CD4-positive, alpha-beta T cell (primary cell): ENCODE measurements around the gene MAP7D3. TPM values are rescaled to one million over a fixed set of nuclear protein-coding genes. Genes with fewer than 3 reads are reported as not detected.

Experiments
- ATAC-seq: fragments of 200-7000 bp; cut with Tn5 transposase; one replicate; pipeline ENCODE4 v1.10.0; 2022; ENCODE audit warnings: mild to moderate bottlenecking; ENCODE audit not compliant: poor library complexity
- CTCF ChIA-PET: fragments of 350-600 bp; sonication (Branson Sonifier 250); formaldehyde crosslinking; loops from one replicate; lab custom pipeline; 2021; ENCODE audit warnings: antibody characterized with exemption, inconsistent platforms; lab: Charles Lee
- POLR2A ChIA-PET: fragments of 350-600 bp; sonication (Branson Sonifier 250); formaldehyde crosslinking; loops from one replicate; lab custom pipeline; 2021; ENCODE audit warnings: antibody characterized with exemption, inconsistent platforms; lab: Charles Lee
- DNase-seq, 14 experiments: peaks; one replicate each; pipeline ENCODE4 v3.0.0-alpha.2; 2013 to 2020; ENCODE audit warnings: mixed read lengths in 2 of 14
- H3K27ac ChIP-seq, 2 donors: one replicate each; pipeline versions ENCODE4 v1.5.1 to v1.7.0; 2013; ENCODE audit warnings: low read length in 2 of 2, low read depth in 1 of 2, mild to moderate bottlenecking in 1 of 2
- H3K27me3 ChIP-seq, 2 experiments: 1 replicate in 1 of 2; 2 replicates in 1 of 2; pipeline versions ENCODE4 v1.6.1 to v1.7.0; 2013; ENCODE audit warnings: low read length in 2 of 2, control low read depth in 1 of 2, mild to moderate bottlenecking in 1 of 2, moderate library complexity in 1 of 2; ENCODE audit not compliant: insufficient read depth in 2 of 2, control insufficient read depth in 1 of 2
- H3K36me3 ChIP-seq: one replicate; pipeline ENCODE4 v1.6.1; 2013; ENCODE audit warnings: low read length, control low read depth; ENCODE audit not compliant: insufficient read depth
- H3K4me1 ChIP-seq: one replicate; pipeline ENCODE4 v1.6.1; 2013; ENCODE audit warnings: low read length, control low read depth; ENCODE audit not compliant: insufficient read depth
- H3K4me3 ChIP-seq: one replicate; pipeline ENCODE4 v1.5.1; 2013; ENCODE audit warnings: mild to moderate bottlenecking, low read length, moderate library complexity
- H3K9me3 ChIP-seq, 2 experiments: 1 replicate in 1 of 2; 2 replicates in 1 of 2; pipeline versions ENCODE4 v1.6.1 to v1.7.0; 2013; ENCODE audit warnings: low read length in 2 of 2, mild to moderate bottlenecking in 2 of 2, control low read depth in 1 of 2, moderate library complexity in 1 of 2; ENCODE audit not compliant: control insufficient read depth in 1 of 2, insufficient read depth in 1 of 2
- H3K27ac Mint-ChIP-seq: one replicate; pipeline ENCODE4 v1.8.0; 2020; ENCODE audit warnings: mixed read lengths
- H3K27me3 Mint-ChIP-seq: one replicate; pipeline ENCODE4 v1.8.0; 2021; ENCODE audit warnings: mixed read lengths
- H3K36me3 Mint-ChIP-seq: one replicate; pipeline ENCODE4 v1.8.0; 2021; ENCODE audit warnings: low read depth, mixed read lengths
- H3K4me1 Mint-ChIP-seq: one replicate; pipeline ENCODE4 v1.8.0; 2021; ENCODE audit warnings: low read depth, mixed read lengths
- H3K4me3 Mint-ChIP-seq: one replicate; pipeline ENCODE4 v1.8.0; 2020; ENCODE audit warnings: mild to moderate bottlenecking, mixed read lengths
- H3K9me3 Mint-ChIP-seq: one replicate; pipeline ENCODE4 v1.8.0; 2020; ENCODE audit warnings: mixed read lengths
- intact Hi-C, 2 experiments: fragments of 100-400 bp; cut with DNase I in 1 of 2; cut with micrococcal nuclease in 1 of 2; formaldehyde crosslinking; loops; one replicate each; pipeline versions ENCODE4 v1.15.1 to v1.9.0; 2023 to 2025; cut with DNase I, micrococcal nuclease
- total RNA-seq, 174 experiments: library from RNA in 2 of 174; stranded (reverse) in 2 of 174; gene quantifications; one replicate each; pipeline ENCODE4 v1.2.3 and lab custom pipeline; 2021 to 2026
- TF ChIP-seq, protein P1 (sequence below): fragments of 200-600 bp; IDR thresholded peaks from one replicate; pipeline ENCODE4 v1.8.0; 2022; ENCODE audit warnings: antibody characterized with exemption, mild to moderate bottlenecking

The MAP7D3 gene
- total RNA-seq, 2 experiments from 2014 or later = 3.2 to 3.7 TPM

DNA sequence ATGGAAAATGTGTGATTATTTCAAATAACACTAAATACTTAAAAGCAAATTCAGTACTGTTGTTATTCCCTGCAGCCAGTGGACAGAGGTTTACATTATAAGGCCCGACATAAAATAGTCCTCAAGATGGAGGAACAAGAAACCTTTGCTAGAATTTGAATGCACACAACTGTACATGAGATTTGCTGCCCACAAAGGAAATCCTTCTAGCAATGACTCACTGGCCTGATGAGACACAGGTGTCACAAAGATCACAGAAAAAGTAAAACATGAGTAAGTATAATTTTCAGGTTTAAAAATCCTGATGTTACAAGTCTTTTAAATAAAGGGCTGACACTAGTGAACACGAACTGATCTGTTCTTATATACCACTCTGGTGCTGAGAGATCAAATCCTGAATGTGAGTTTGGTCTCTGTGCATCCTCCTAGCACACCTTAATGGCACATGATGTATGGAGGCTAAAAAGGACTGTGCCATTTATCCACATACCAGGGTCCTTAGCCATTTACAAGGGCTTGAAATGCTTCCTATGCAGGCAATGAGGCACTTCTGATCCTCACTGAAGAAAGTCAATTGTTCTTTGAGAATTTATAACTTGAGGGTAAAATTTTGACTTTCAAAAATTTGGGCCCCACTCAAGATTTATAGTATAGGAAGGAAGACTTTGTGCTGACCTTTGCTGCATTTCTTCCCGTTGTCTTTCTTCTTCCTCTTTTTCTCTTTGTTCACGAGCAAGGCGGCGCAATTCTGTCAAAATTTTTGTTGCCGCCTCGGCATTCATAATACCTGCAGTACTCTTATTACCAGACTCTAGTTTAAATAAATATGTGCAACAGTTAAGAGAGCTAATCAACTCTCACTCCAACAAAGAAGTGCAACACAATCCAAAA, 23.0 kb downstream of the MAP7D3 start:
- H3K27ac Mint-ChIP-seq = peak overlapping the region; percentile 17
- ChIA-PET CTCF (no interaction called here), POLR2A (no interaction called here)
- ATAC-seq = peak; percentile 43
- Histone ChIP-seq H3K27ac (no peak overlapping the region), H3K27me3 (no peaks in the 10 kb centered on the region), H3K4me3 (no peak overlapping the region), H3K9me3 (no peaks in the 10 kb centered on the region), H3K36me3 (peaks cover 42% of the 10 kb centered on the region), H3K4me1 (no peaks in the 10 kb centered on the region)
- TF ChIP-seq, protein P1, sequence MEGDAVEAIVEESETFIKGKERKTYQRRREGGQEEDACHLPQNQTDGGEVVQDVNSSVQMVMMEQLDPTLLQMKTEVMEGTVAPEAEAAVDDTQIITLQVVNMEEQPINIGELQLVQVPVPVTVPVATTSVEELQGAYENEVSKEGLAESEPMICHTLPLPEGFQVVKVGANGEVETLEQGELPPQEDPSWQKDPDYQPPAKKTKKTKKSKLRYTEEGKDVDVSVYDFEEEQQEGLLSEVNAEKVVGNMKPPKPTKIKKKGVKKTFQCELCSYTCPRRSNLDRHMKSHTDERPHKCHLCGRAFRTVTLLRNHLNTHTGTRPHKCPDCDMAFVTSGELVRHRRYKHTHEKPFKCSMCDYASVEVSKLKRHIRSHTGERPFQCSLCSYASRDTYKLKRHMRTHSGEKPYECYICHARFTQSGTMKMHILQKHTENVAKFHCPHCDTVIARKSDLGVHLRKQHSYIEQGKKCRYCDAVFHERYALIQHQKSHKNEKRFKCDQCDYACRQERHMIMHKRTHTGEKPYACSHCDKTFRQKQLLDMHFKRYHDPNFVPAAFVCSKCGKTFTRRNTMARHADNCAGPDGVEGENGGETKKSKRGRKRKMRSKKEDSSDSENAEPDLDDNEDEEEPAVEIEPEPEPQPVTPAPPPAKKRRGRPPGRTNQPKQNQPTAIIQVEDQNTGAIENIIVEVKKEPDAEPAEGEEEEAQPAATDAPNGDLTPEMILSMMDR = no peak
- peaks cover 15% of the 10 kb centered on the region for H3K4me1 Mint-ChIP-seq
- H3K4me3 Mint-ChIP-seq = no peak overlapping the region
- H3K9me3 Mint-ChIP-seq = no peaks in the 10 kb centered on the region
- intact Hi-C loops = no loop called here
- H3K27me3 Mint-ChIP-seq = no peaks in the 10 kb centered on the region
- peak in 3 of 14 experiments; percentile 21 to 59 (median 24) for DNase-seq
- peaks cover 76% of the 10 kb centered on the region for H3K36me3 Mint-ChIP-seq

DNA sequence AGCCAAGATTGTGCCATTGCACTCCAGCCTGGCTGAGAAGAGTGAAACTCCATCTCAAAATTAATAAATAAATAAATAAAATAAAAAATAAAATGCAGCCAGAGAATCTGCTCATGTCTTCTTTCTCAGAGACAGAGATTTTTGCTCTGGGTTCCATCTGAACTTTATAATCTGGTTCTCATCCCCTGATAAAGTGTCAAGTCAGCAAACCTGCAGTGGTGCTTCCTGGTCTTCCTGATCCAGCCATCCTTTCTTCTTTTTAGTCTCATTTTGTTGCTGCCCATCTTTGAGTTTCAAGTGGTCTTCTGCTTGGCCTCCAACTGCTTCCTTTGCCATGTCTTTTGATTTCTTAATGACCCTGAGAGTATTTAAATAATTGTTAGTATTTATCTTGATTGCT, 24.1 kb downstream of the MAP7D3 start:
- DNase-seq (no peak), ATAC-seq (no peak)
- H3K4me1 Mint-ChIP-seq = peaks cover 15% of the 10 kb centered on the region
- POLR2A ChIA-PET = no interaction called here
- H3K9me3 ChIP-seq = no peaks in the 10 kb centered on the region
- peaks cover 78% of the 10 kb centered on the region for H3K36me3 Mint-ChIP-seq
- TF ChIP-seq, protein P1 = no peak
- H3K27ac Mint-ChIP-seq = no peak overlapping the region
- intact Hi-C loops = no loop called here
- H3K27me3 Mint-ChIP-seq = no peaks in the 10 kb centered on the region
- H3K27ac ChIP-seq = no peak overlapping the region
- peaks cover 51% of the 10 kb centered on the region for H3K36me3 ChIP-seq
- H3K4me3 ChIP-seq = no peak overlapping the region
- H3K4me3 Mint-ChIP-seq = no peak overlapping the region
- CTCF ChIA-PET = interaction anchor here (1.6 kb wide), 1 partner anchor 9 kb away, joined by 4 read pairs; no protein-coding TSS in a partner anchor
- H3K4me1 ChIP-seq = no peaks in the 10 kb centered on the region
- no peaks in the 10 kb centered on the region for H3K27me3 ChIP-seq
- H3K9me3 Mint-ChIP-seq = no peaks in the 10 kb centered on the region

DNA sequence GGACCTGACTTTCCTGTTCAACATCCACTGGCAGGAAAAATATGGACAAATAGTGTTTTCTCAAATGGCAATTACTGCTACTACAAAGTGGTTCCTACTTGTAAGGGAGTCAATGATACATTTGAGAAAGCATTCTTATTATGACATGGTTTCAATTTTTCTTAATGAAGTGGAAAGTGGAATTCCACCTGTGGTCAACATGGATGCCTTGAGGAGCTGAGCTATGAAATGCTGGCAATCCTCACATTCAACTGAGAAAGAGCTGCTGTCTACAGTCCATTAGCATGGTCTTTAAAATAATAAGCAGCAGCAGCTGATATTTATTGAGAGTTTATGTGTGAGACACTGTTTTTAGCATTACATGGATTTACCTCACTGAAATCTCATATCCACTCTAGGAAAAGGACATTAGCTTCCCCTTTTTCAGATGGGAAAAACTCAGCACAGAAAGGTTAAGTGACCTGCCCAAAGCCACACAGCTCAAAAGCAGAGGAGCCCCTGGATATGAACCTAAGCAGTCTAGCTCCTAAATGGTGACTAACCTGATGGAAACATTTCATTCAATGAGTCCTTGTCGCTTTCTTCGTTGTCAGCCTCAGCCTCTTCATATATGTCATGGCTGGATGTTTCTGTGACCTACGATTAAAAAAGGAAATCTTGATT, 29.2 kb downstream of the MAP7D3 start:
- H3K27me3 Mint-ChIP-seq = no peaks in the 10 kb centered on the region
- DNase-seq (no peak), ATAC-seq (no peak)
- no peak overlapping the region for H3K27ac Mint-ChIP-seq
- Histone ChIP-seq H3K9me3 (no peaks in the 10 kb centered on the region), H3K36me3 (peaks cover 65% of the 10 kb centered on the region), H3K4me1 (no peaks in the 10 kb centered on the region), H3K27me3 (no peaks in the 10 kb centered on the region), H3K27ac (no peak overlapping the region), H3K4me3 (no peak overlapping the region)
- no peak overlapping the region for H3K4me3 Mint-ChIP-seq
- TF ChIP-seq, protein P1 = no peak
- H3K36me3 Mint-ChIP-seq = peaks cover 71% of the 10 kb centered on the region
- intact Hi-C loops = no loop called here
- H3K9me3 Mint-ChIP-seq = no peaks in the 10 kb centered on the region
- H3K4me1 Mint-ChIP-seq = no peaks in the 10 kb centered on the region
- ChIA-PET CTCF (no interaction called here), POLR2A (no interaction called here)
